ENCODE data around the gene CLGN.

The CLGN gene

DNA sequence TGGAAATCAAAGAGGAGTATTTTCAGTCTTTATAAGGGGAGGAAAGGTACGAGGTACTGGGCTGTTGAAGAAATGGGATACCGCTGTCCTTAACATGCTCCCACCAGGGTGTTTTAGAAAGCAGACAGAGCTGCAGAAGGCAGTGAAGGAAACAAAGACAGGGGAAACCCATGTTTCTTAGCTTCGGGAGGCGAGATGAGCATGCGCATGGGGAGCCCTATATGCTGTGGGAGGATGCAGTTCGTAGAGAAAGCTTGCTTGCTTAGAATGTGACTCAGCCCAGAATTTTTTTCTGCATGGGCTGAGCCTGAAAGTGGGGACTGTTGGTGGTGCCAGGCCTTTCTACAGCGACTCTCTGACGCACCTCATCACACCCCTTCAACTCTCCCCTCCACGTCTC, 82.8 kb downstream of the CLGN start:
- Histone ChIP-seq H4K20me1 (ENCODE audit: insufficient read depth, low read length) (no peaks in the 10 kb centered on the region), H3K9me3 (ENCODE audit: low read length) (no peaks in the 10 kb centered on the region), H3K9ac (ENCODE audit: low read length) (no peak overlapping the region), H3F3A (ENCODE audit: insufficient read depth, low read length) (no peaks in the 10 kb centered on the region), H3K27me3 (ENCODE audit: insufficient read depth, low read length) (no peaks in the 10 kb centered on the region), H3K36me3 (ENCODE audit: insufficient read depth, low read length) (no peaks in the 10 kb centered on the region), H3K27ac (ENCODE audit: low read depth, low read length, poor library complexity, severe bottlenecking) (no peak overlapping the region), H2AFZ (ENCODE audit: low read length) (no peak overlapping the region), H3K9me2 (ENCODE audit: low read depth, low read length) (no peaks in the 10 kb centered on the region), H3K4me1 (ENCODE audit: insufficient read depth, low read length, severe bottlenecking) (no peaks in the 10 kb centered on the region), H3K4me2 (ENCODE audit: low read length) (no peak overlapping the region), H3K79me2 (ENCODE audit: insufficient read depth, low read length) (no peaks in the 10 kb centered on the region), H3K4me3 (ENCODE audit: low read depth, low read length, poor library complexity, severe bottlenecking) (no peak overlapping the region)
- TF ChIP-seq, protein P1, sequence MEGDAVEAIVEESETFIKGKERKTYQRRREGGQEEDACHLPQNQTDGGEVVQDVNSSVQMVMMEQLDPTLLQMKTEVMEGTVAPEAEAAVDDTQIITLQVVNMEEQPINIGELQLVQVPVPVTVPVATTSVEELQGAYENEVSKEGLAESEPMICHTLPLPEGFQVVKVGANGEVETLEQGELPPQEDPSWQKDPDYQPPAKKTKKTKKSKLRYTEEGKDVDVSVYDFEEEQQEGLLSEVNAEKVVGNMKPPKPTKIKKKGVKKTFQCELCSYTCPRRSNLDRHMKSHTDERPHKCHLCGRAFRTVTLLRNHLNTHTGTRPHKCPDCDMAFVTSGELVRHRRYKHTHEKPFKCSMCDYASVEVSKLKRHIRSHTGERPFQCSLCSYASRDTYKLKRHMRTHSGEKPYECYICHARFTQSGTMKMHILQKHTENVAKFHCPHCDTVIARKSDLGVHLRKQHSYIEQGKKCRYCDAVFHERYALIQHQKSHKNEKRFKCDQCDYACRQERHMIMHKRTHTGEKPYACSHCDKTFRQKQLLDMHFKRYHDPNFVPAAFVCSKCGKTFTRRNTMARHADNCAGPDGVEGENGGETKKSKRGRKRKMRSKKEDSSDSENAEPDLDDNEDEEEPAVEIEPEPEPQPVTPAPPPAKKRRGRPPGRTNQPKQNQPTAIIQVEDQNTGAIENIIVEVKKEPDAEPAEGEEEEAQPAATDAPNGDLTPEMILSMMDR (IDR thresholded peaks at IDR 0.05; ENCODE audit: low read length): no peak
- no peak for TF ChIP-seq EZH2 (IDR thresholded peaks at IDR 0.05; ENCODE audit: borderline replicate concordance, low read length)

DNA sequence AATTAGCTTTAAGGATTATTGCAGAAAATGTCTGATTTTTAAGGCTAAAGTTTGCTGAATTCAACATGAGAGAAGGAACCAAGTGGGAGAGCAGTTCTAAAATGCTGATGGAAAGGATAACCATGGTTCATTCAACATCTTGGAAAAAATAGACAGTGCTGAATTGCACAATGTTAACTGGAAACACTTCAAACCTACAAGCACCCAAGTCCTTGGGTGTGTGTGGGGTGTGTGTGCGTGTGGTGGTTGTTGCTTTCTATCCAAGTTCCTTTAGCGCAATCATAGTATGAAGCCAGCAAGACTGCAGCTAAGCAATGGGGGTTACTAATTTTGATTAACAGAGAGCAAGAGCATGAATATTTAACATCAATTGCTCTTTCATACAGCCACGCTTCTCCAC, 83.3 kb downstream of the CLGN start:
- Histone ChIP-seq H3K79me2 (ENCODE audit: insufficient read depth, low read length) (no peaks in the 10 kb centered on the region), H3K27me3 (ENCODE audit: insufficient read depth, low read length) (no peaks in the 10 kb centered on the region), H3K4me3 (ENCODE audit: low read depth, low read length, poor library complexity, severe bottlenecking) (no peak overlapping the region), H3K36me3 (ENCODE audit: insufficient read depth, low read length) (no peaks in the 10 kb centered on the region), H3K27ac (ENCODE audit: low read depth, low read length, poor library complexity, severe bottlenecking) (no peak overlapping the region), H3K9me2 (ENCODE audit: low read depth, low read length) (no peaks in the 10 kb centered on the region), H4K20me1 (ENCODE audit: insufficient read depth, low read length) (no peaks in the 10 kb centered on the region), H2AFZ (ENCODE audit: low read length) (no peak overlapping the region), H3K4me2 (ENCODE audit: low read length) (no peak overlapping the region), H3K9me3 (ENCODE audit: low read length) (no peaks in the 10 kb centered on the region), H3K4me1 (ENCODE audit: insufficient read depth, low read length, severe bottlenecking) (no peaks in the 10 kb centered on the region), H3K9ac (ENCODE audit: low read length) (no peak overlapping the region), H3F3A (ENCODE audit: insufficient read depth, low read length) (no peaks in the 10 kb centered on the region)
- TF ChIP-seq, protein P1 (IDR thresholded peaks at IDR 0.05; ENCODE audit: low read length): no peak

DNA sequence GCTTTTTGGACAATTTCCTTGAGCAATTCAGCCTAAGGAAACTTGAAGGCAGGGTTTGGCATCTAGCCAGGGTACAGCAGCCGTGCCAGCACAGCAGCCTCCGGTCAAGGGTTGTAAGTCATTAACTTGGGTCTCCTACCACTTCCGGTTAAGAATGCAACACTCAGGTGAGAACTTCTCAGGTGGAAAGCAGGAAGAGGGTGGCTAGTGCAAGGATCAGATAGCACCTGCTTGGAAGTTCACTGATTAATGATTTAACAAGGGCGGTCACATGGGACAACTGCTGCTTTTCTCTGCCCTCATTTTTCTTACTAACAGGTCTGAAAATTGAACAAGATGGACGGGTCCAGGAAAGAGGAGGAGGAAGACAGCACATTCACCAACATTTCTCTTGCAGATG, 84.1 kb downstream of the CLGN start:
- Histone ChIP-seq H3K4me1 (ENCODE audit: insufficient read depth, low read length, severe bottlenecking) (no peaks in the 10 kb centered on the region), H2AFZ (ENCODE audit: low read length) (no peak overlapping the region), H3K27ac (ENCODE audit: low read depth, low read length, poor library complexity, severe bottlenecking) (no peak overlapping the region), H3F3A (ENCODE audit: insufficient read depth, low read length) (no peaks in the 10 kb centered on the region), H3K9me3 (ENCODE audit: low read length) (no peaks in the 10 kb centered on the region), H3K9me2 (ENCODE audit: low read depth, low read length) (no peaks in the 10 kb centered on the region), H3K9ac (ENCODE audit: low read length) (no peak overlapping the region), H3K4me2 (ENCODE audit: low read length) (no peak overlapping the region), H3K4me3 (ENCODE audit: low read depth, low read length, poor library complexity, severe bottlenecking) (no peak overlapping the region), H3K36me3 (ENCODE audit: insufficient read depth, low read length) (no peaks in the 10 kb centered on the region), H3K27me3 (ENCODE audit: insufficient read depth, low read length) (no peaks in the 10 kb centered on the region), H4K20me1 (ENCODE audit: insufficient read depth, low read length) (no peaks in the 10 kb centered on the region), H3K79me2 (ENCODE audit: insufficient read depth, low read length) (no peaks in the 10 kb centered on the region)
- no peak for TF ChIP-seq EZH2 (IDR thresholded peaks at IDR 0.05; ENCODE audit: borderline replicate concordance, low read length)
- TF ChIP-seq, protein P1 (IDR thresholded peaks at IDR 0.05; ENCODE audit: low read length): no peak
